ENCODE results near the gene MAP2. TPM values are rescaled to one million over a fixed set of nuclear protein-coding genes. Genes with fewer than 3 reads are reported as not detected.

The MAP2 gene
- total RNA-seq, 6 experiments from 2014 or later, result 1.0 to 2.0 (median 1.6) TPM

- Mint-ChIP-seq H3K4me3 (no peak overlapping the region), H3K36me3 (ENCODE audit: low read depth) (no peaks in the 10 kb centered on the region), H3K9me3 (no peaks in the 10 kb centered on the region), H3K4me1 (ENCODE audit: low read depth) (peaks cover 8% of the 10 kb centered on the region), H3K27ac (no peak overlapping the region), H3K27me3 (ENCODE audit: insufficient read depth) (no peaks in the 10 kb centered on the region)
- no peak for TF ChIP-seq CTCF (IDR thresholded peaks at IDR 0.05)
- DNase-seq, result no peak
These were observed 34.4 kb downstream of the MAP2 start for GRCh38 chr2:209458008-209458979.

- Mint-ChIP-seq H3K27ac (no peak overlapping the region), H3K4me1 (ENCODE audit: low read depth) (peaks cover 8% of the 10 kb centered on the region)
These were observed 35.5 kb downstream of the MAP2 start for GRCh38 chr2:209459359-209459758.

DNA sequence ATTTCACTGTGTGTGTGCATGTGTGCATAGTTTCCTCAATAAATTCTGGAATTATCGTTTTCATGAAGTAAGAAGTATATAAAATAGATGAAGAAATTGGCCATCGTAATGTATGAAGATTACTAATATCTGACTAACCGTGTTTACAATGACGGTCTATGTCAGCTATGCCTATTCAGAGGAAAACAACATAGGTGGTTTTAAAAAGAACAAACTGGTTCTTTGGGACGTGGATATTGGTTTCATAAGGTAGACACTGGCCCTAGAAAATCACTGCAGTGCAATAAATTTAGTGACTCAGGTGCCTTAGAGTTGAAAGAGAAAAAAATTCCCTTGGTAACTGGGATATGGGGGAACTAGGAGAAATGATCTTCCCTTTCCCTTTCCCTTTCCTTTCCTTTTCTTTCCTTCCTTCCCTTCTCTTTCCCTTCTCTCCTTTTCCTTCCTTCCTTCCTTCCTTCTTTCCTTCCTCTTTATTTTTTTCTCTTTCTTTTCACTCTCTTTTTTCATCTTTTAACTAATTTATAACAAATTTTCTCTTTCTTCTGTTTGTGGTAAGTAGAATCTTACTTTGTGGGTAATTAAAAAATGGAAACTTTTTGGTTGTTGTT, 36.4 kb downstream of the MAP2 start:
- Mint-ChIP-seq H3K4me1 (ENCODE audit: low read depth) (peaks cover 8% of the 10 kb centered on the region), H3K4me3 (no peak overlapping the region), H3K36me3 (ENCODE audit: low read depth) (no peaks in the 10 kb centered on the region), H3K27me3 (ENCODE audit: insufficient read depth) (no peaks in the 10 kb centered on the region), H3K9me3 (no peaks in the 10 kb centered on the region), H3K27ac (no peak overlapping the region)
- TF ChIP-seq CTCF (IDR thresholded peaks at IDR 0.05), result no peak
- no peak for DNase-seq

More at GRCh38 chr2:209459359-209459758, 35.5 kb downstream of the MAP2 start:
- no peak overlapping the region for H3K4me3 Mint-ChIP-seq
- H3K27me3 Mint-ChIP-seq (ENCODE audit: insufficient read depth), result no peaks in the 10 kb centered on the region
- H3K36me3 Mint-ChIP-seq (ENCODE audit: low read depth), result no peaks in the 10 kb centered on the region
- H3K9me3 Mint-ChIP-seq, result no peaks in the 10 kb centered on the region
- DNase-seq, result no peak
- no peak for TF ChIP-seq CTCF (IDR thresholded peaks at IDR 0.05)

DNA sequence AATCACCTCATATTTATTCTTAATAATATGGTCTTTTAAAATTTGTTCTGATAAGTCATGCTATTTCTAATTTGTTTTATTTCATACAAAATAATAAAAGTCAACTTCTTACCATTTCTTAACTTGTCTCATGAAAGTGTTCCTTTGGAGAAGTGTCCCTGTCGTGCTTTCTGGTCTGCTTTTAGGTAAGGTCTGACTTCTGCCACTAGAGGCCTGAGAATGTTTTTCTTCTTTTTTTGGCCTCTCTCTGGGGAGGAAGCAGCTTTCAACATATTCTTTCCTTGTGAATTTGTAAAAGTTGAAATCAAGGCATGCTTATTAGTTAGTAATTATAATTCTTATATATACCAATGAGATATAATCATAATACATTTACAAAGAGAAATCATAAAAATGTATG, 39.4 kb downstream of the MAP2 start:
- Mint-ChIP-seq H3K4me1 (ENCODE audit: low read depth) (peaks cover 8% of the 10 kb centered on the region), H3K4me3 (no peak overlapping the region), H3K36me3 (ENCODE audit: low read depth) (no peaks in the 10 kb centered on the region), H3K27ac (no peak overlapping the region), H3K9me3 (no peaks in the 10 kb centered on the region; the same call in 1 of the 2 replicates), H3K27me3 (ENCODE audit: insufficient read depth) (no peaks in the 10 kb centered on the region)
- DNase-seq, result no peak
- peak; percentile 52 for TF ChIP-seq CTCF (IDR thresholded peaks at IDR 0.05)

- no peak for DNase-seq
These were observed 40.0 kb downstream of the MAP2 start for GRCh38 chr2:209463835-209464234.

More at GRCh38 chr2:209463835-209464234, 40.0 kb downstream of the MAP2 start:
- no peaks in the 10 kb centered on the region for H3K36me3 Mint-ChIP-seq (ENCODE audit: low read depth)
- H3K9me3 Mint-ChIP-seq, result no peaks in the 10 kb centered on the region; the same call in 1 of the 2 replicates
- no peak for TF ChIP-seq CTCF (IDR thresholded peaks at IDR 0.05)
- H3K27ac Mint-ChIP-seq, result no peak overlapping the region
- no peaks in the 10 kb centered on the region for H3K27me3 Mint-ChIP-seq (ENCODE audit: insufficient read depth)
- no peak overlapping the region for H3K4me3 Mint-ChIP-seq
- H3K4me1 Mint-ChIP-seq (ENCODE audit: low read depth), result peaks cover 12% of the 10 kb centered on the region

Measured in HFFc6 (cell line).